Cerebellar cortex (tissue), 1 donor: ENCODE data around the gene BRD3.

Source experiments
- DNase-seq: peaks from one replicate; pipeline ENCODE4 v3.0.0-alpha.2; 2015; ENCODE audit warnings: low spot score

BRD3 gene

DNA sequence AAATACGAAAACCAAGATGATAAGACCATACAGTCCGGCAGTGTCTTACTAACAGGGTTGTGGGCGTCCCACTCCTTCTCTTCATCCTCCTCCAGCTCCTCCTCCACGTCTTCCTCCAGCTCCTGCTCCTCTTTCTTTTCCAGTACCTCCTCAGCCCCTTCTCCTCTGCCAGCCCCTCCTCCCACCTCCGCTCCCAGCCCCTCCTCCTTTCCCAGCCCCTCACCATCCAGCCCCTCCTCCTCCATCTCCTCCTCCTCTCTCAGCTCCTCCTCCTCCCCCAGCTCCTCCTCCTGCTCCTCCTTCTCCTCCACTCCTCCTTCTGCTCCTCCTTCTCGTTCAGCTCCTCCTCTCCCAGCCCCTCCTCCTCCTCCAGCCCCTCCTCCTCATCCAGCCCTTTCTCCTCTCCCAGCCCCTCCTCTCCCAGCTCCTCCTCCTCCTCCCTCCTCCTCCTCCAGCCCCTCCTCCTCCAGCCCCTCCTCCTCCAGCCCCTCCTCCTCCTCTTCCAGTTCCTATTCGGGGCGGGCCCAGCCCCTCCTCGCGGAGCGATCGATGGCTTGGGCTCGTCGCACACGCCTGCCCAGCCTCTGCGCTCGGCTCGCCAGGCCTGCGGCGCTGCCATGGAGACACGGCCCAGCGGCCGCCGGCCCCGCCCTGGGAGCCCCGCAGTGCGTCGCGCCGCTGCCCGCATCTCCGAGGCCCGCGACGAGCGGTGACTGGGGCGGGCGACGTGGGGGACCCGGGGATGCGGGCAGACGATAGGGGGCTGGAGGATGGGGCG, 42.8 kb downstream of the BRD3 start, which contains the start of gene BRD3OS:
Gene BRD3OS (plus strand): TSS at position 654 of the 778 bp plus-strand sequence. CDS start 1,267 bp downstream, outside the sequence.
- DNase-seq: peak; percentile 99

DNA sequence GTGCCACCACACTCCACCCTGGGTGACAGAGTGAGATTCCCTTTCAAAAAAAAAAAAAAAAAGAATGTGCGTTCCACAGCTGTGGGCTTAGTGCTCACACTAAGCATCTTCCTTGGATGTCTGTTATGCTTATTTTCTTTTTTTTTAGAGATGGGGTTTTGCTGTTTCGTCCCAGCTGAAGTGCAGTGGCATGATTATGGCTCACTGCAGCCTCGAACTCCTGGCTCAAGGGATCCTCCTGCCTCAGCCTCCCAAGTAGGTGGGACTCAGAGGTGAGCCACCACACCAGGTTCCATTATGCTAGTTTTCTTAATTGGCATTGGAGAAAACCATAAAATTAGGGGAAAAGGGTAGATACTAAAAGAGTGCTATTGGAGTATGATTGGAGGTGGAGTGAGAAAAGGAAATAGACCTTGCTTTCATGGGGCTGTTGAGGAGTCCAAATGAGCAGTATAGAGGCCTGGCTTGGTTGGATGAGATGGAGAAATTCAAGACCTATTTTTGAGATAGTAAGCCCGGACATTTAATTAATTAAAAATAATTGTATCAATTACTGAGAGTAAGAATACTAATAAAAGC, 43.5 kb downstream of the BRD3 start:
- no peak for DNase-seq

DNA sequence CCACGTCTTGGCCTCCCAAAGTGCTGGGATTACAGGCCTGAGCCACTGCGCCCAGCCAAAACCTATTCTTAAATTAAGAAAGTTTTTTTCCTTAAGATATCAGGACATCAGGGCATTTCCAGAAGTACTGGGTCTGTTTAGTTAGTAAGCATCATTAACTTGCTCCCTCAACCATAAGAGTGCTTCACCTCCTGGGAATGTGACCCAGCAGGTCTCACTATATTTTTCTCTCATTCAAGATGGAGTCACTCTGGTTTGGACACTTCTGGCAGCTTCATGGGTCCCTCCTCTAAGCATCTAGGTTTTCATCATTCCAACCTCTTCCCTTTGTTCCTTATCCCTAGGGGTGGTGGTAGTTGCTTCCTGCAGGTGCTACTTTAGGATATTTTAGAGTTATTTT, 52.9 kb downstream of the BRD3 start:
- no peak for DNase-seq

DNA sequence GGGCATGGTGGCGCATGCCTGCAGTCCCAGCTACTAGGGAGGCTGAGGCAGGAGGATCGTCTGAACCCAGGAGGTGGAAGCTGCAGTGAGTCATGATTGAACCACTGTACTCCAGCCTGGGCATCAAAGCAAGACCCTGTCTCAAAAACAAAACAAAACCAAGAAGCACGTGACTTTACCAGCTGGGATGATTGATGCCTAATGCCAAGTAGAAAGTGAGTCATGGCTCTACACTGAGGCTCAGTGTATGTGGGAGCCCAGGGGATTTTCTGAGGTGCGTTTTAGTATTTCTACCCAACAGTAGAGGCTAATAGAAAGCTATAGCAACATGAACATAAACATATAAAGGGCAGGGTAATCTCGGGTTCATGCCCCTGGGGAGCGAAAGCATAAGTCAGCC, 56.4 kb downstream of the BRD3 start:
- DNase-seq: no peak

DNA sequence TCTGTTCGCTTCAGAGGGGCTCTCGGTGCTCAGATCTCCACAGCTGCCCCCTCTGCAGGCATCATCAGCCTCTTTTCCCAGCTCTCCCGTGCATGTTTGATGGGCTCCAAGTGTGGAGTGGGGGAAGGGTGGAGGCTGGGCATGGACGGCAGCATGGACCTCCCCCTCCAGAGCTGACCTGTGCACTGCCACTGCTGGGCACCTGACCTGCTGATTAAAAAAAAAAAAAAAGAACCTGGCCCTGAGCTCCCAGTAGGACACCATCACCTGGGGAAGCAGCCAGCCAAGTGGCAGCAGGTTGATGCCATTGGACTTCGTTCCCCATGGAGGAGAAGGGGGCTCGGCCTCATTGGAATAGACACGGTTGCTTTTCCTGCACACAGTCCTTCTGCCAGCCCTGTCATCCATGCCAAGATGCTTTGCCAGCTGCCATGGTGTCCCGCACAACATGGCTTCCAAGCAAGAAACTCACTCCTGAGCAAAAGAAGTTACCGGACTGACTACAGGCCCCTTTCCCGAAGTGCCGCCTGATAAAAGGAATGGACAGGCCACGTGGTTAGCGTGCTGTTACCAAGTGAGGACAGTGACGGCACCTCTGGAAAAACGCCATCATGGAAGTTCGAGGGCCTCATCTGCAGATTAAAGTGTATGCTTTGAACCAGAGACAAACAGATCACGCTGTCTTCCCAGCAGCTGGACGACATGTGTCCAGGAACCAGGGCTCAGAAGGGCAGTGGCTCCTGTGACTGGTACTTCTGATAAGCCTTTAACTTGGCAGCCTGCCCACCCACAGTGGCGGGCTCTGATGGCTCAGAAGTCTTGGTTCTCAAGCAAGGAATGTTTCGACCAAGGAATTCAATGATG, 57.3 kb downstream of the BRD3 start:
- no peak for DNase-seq

DNA sequence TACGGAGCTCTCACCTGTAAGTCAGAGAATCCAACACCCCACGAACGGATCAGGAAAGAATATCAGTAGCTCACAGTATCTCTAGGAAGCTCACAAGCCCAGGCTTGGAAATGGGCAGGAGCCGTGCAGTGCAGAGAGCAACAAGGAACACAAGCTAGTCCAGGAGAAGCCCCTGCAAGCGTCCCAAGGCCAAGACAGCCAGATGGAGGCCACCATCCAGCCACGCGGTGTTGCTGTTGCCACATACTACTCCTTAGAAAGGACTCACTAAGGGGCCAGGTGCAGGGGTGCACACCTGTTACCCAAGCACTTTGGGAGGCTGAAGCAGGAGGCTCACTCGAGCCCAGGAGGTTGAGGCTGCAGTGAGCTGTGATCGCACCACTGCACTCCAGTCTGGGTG, 60.3 kb downstream of the BRD3 start:
- no peak for DNase-seq

DNA sequence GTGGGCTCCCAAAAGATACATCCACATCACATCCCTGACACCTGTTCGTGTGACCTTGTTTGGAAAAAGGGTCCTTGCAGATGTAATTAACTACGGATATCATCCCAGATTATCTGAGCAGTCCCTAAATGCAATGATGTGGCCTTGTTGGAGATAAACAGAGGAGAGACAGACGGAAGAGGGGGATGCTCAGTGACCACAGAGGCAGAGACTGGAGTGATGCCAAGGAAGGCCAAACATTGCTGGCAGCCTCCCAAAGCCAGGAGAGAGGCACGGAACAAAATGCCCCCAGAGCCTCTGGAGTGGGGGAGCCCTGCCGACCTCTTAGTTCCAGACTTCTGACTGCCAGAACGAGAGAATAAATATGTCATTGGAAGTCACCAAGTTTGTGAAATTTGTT, 60.7 kb downstream of the BRD3 start:
- DNase-seq: no peak

DNA sequence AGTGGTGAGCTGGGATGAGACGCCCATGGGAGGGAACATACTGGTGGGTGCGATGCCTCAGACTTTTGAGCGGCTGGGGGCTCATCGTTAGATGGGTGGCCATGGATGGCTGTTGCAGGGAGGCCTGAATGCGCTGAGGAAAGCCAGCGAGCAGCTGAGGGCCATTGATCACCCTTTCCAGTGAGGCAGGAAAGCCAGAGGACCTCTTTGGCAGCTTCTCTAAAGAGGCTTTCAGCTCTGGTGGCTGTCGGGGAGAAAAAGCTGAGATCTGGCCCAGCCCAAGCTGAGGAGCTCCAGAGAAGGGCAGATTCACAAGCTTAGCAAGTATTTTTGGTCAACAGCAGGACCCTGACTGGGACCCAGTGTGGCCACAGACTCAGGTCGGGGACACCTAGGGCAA, 62.4 kb downstream of the BRD3 start:
- DNase-seq: no peak

DNA sequence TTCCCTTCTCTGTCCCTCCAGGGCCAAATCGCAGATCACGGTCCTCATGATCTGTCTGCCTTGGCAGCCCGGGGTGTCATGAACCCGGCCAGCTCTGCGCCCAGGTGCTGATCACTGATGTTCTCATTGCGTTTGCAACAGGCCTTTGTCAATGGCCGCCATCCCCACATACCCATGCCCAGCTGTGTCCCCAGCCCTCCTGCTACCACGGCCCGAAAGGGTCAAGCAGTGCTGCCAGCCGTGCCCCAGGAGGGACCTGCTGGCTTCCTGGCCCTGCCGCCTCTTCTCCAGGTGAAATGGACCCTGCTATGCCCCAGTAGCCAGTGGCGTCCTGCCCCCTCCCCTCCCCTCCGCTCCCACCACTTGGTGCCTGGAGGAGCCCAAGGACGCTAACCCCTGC, 62.9 kb downstream of the BRD3 start:
- DNase-seq: no peak

DNA sequence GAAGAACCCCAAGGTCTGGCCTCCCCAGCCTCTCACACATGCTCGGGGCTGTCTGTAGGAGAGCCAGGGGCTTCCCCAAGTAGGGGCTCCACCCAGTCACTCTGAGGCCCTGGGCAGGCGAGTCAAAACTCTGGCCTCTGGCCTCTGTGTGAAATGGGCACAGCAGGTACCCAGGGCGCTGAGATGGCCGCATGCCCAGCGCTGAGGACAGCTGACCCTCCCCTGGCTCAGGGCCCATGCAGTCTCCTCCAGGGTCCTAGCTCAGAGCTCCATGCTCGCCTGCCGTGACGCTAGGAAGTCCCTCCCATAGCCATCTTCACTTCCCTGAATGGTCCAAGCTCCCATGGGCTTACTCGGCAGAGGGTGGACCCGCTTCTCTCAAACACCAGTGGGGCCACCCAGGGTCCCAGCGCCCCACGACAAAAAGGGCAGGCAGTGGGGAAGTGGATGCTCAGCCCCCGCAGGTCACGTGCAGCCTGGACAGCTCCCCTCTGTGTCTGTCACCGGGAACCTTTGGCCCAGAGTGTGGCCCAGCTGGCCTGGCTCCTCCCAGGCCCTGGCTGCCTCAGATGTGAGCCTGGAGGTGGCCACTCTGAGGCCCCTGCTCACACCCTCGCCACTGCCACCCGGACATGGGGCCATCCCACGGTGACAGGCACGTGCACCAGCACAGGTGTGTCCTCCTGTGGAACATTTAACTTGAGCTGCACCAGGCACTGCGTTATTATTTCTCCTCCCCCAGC, 63.5 kb downstream of the BRD3 start:
- no peak for DNase-seq

DNA sequence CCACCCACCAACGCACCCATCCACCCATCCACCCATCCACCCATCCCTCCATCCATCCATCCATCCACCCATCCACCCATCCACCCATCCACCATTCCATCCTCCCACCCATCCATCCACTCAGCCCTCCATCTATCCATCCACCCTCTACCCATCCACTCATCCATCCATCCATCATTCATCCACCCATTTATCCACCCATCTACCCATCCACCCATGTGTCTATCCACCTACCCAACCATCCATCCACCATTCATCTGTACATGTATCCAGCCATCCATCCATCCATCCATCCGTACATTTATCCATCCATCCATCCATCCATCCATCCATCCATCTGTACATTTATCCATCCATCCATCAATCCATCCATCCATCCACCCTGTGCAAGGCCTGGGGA, 64.6 kb downstream of the BRD3 start:
- DNase-seq: no peak

DNA sequence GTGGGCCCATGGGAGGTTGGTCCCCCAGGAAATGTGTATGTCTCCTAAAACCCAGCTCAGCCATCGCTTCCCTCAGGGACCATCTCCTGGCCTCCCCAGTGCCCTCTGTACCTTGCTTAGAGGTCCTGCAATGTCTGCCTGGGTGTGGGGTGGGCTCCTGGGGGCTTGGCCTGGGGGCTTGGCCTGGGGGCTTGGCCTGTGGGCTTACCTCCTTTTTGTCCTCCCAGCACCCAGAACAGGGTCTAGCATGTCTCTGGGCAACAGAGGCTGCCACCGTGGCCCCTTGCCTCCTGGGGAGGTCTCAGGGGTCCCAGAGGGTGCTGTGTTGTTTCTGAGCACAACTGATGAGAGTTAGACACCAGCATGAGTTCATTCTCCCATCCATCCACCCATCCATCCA, 65.0 kb downstream of the BRD3 start:
- no peak for DNase-seq

DNA sequence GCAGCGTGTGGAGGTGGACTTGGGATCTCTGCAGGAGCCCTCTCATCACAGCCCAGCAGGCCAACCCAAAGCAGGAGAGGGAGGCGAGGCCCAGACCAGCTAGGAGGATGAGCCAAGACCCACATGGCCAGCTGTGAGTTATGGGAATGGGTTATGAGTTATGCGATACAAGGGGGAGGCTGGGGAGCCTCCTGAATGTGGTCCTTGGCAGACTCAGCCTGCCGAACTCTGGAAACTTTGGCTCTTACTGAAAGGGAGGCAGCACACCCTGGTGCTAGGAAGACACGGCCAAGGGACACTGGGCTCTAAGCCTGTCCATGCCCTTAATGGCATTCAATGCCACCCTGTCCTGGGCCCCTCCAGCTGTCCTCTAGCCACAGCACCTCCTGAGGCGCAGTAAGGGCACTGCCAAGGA, 68.0 kb downstream of the BRD3 start:
- no peak for DNase-seq

DNA sequence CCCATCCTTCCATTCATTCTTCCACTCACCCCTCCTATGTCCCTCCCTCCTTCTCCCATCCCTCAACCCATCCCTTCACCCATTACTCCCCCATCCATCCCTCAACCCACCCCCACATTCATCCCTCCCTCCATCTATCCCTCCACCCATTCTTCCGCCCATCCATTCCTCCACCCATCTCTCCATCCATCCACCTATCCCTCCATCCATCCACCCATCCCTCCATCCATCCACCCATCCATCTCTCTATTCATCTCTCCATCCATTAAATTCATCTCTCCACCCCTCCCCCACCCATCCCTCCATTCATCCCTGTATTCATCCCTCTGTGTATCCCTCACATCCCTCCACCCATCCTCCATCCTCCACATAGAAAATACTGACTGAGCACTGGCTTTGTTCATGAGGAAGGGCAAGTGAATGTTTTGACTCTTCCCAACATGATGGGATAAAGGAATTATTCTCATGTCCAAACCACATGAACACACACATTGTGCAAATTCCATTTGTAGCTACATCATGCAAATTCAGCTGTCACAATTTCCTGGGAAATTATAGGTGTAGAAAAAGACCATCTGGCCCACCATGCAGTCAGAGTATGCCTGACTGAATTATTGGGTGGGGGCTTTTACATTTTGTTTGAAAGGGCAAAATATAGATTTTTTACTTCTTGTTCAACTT, 68.8 kb downstream of the BRD3 start:
- no peak for DNase-seq

DNA sequence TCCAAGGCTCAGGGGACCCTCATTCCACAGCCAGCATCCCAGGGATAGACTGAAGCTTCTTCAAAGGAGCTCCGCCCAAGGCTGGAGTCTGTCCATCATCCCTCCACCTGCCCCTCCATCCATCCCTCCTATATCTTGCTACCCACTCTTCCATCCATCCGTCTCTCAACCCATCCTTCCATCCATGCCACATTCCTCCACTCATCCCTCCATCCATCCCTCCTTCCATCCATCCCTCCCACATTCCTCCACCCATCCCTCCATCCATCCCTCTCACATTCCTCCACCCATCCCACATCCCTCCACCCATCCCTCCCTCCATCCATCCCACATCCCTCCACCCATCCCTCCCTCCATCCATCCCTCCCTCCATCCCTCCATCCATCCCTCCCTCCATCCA, 70.2 kb downstream of the BRD3 start:
- no peak for DNase-seq

DNA sequence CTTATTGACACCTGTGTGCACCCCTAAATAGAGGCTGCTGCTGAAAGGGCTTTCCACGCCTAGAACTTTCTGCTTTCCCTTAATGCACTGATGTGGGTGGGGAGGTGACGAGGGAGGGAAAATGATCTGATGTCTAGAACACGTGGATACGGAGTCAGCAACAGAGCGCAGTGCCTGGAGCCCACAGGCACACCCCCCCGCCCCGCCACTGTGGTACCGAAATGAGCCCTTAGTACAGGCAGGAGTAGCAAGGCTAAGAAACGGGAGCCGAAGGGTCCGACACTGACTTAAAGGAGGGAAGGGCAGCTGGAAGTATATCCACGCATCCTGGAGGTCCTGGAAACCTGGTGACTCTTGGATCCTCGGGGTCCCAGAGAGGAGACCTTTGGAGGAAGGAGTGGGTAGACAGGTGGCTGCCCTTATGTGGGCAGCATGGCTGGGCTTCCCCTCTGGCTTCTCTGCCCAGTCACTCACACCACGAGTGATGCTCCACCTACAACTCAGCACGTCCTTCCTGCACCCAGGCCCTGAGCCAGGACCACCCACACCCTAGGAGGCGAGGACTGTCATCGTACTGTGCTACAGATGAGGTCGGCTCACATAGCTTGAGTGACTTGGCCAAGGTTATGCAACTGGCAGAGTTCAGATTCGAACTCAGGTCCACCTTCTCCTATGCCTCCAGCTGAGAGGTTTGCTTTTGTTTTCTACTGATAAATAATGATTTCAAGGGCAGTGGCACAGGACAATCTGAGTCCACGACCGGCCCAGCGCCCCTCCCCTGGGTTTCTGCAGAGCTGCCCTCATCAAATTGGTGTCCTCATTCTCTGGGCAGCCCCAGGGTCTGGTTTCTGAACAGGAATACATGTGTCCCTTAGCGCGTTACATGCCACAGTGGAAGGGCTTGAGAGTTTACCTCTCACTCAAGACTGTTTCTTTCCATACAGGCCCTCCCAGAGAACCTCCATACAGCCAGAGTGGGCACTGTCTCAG, 71.0 kb downstream of the BRD3 start:
- no peak for DNase-seq

DNA sequence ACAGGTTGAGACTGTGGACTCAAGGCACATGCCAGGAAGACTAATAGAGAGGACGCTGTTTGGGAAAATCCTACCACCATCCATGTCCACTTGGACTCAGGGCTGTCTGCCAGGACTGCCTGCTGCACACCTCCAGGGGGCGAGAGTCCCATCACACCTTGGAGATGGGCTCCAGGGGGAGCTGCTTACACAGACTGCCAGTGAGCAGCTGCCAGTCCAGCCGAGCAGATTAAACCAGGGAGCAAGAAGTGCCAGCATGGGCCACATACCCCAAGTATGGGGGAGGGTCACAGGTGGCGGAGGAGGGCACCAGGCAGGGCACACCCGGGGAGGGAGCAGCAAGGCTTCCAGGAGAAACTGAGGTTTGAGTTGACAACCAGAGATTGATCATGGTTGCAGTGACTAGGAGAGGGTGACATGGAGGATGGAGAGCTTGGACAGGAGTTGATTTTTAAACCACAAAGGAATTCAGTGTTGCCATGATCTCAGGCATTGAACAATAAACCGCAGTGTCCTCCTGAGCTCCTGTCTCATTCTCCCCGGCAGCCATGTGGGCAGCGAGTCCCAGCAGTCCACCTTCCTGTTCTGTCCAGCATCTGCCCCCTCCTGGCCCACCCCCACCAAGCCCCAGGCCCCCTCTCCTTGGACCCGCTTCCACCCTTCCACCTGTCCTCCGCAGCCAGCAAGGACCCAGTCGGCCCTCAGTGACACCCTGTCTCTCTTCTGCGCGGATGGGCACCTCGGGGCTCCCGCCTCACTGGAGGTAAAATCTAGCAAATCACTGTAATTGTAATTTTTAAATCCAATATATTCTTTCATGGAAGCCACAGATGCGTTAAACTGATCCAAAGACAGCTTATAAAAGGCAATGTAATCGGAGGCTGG, 72.6 kb downstream of the BRD3 start:
- DNase-seq: no peak

DNA sequence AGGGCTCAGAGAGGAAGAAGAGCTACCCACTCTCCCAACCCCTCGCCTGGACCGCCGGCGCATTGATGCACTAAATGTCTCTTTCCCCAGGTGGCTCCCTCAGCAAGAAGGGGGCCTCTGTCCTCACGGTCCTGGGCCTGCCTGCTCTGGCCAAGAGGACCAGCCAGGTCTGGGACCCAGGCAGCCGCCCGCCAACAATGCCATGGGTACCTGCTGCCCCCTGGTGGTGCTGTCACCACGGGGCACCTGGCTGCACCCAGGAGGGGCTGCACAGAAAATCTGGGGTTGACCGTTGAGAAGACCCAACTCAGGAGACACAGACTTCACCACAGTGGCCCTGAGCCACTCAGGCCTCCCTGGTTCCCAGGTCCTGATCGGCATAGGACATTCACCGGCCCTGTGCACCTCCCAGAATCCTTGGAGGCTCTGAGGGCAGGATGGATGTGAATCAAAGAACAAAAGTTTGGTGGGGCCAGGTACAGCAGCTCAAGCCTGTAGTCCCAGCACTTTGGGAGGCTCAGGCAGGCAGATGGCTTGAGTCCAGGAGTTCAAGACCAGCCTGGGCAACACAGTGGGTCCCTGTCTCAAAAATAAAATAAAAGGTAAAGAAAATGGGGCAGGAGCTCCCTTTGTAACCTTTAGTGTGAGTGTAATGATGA, 73.3 kb downstream of the BRD3 start:
- peak; percentile 62 for DNase-seq
